ENCODE measurements around the gene RIPOR2.
A peak's percentile ranks its signal among the peaks of the same experiment; 100 is the strongest.
"Not testable (repeated sequence)": the region's sequence is repeated elsewhere in the genome, so short reads cannot be mapped to it uniquely, and the experiment has no call there.

Gene RIPOR2

GRCh38 chr6:24957199-24957598, 21.4 kb upstream of the RIPOR2 start:
- no peak for DNase-seq

GRCh38 chr6:24953726-24954125, 18.0 kb upstream of the RIPOR2 start:
- no peak for DNase-seq

- no peak for DNase-seq
These were observed 16.1 kb upstream of the RIPOR2 start for GRCh38 chr6:24951811-24952299.

DNA sequence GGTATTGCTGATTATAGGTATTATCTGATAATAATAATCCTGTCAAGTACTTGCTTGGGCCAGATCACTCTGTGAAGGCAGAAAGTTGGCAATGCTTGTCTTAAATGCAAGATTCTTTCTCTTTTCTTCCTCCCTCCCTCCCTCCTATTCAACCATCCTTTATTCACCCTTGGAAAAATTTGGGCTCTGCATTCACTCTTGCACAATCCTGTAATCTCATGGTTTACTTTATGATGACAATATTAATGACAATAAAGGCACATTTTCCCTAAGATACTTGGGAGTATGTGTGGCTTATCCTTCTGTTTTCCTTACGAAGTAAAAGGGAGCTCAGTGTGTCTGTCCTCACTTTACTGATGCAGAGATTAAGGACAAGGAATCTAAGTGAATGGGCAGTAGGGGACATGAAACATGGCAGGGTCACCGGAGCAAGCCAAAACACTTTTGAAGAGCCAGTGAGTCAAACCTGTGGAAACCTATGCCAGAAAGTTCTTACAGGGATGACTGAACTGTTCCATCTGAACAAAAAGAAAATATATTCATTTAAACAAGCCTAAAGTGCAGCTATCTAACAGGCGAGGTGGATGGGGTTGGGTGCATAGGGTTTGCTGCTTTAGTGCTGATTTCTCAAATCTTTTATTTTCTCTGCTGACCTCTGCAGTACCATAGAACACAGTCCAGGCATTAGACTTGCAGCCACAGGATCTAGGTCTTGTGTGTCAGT, 14.6 kb upstream of the RIPOR2 start:
- no peak for DNase-seq

DNA sequence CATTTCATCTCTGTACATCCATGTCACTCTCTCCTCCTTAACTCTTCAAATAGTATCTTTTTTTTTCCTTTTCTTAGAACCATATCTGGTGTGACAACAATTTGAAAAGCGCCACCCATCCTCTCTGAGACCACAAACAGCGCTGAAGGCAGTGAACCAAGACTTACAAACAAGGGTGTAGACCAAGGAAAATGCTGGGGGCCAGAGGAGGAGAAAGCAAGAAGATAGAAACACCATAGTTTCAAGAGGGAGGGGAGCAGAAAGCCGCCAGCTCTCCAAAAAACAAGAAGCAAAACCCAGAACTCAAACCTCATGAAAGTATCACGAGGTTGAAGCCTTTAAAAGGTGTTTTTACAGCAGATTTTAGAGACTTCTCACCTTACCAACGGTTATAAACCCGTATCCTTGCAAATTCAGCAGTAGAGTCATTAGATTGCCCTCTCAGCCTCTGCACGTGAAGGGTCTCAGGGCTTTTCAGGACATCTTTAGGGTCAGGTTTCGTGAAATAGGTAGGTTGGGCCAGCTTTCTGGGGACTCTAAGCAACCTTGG, 13.3 kb upstream of the RIPOR2 start:
- no peak for DNase-seq

- DNase-seq: not testable (repeated sequence)
These were observed 12.5 kb upstream of the RIPOR2 start for GRCh38 chr6:24948261-24948660.

DNA sequence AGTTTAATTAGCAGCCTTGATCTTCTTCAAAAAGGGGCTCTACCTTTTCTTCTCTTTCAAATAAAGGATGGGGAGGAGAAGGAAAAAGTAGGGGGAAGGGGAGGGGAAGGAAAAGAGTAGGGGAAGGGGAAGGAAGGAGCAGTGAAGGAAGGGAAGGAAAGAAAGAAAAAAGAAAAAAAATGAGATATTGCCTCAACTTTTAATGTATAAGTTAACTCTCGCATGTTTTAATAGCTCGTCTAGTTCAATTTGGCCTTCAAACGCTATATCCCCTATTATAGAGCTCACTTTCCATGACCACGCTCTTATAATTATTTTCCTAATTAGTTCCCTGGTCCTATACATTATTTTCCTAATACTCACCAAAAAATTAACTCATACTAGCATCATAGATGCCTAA, 11.9 kb upstream of the RIPOR2 start:
- no peak for DNase-seq

GRCh38 chr6:24945054-24945453, 9.3 kb upstream of the RIPOR2 start:
- no peak for DNase-seq

- no peak for DNase-seq
These were observed 8.0 kb upstream of the RIPOR2 start for GRCh38 chr6:24943774-24944173.

DNA sequence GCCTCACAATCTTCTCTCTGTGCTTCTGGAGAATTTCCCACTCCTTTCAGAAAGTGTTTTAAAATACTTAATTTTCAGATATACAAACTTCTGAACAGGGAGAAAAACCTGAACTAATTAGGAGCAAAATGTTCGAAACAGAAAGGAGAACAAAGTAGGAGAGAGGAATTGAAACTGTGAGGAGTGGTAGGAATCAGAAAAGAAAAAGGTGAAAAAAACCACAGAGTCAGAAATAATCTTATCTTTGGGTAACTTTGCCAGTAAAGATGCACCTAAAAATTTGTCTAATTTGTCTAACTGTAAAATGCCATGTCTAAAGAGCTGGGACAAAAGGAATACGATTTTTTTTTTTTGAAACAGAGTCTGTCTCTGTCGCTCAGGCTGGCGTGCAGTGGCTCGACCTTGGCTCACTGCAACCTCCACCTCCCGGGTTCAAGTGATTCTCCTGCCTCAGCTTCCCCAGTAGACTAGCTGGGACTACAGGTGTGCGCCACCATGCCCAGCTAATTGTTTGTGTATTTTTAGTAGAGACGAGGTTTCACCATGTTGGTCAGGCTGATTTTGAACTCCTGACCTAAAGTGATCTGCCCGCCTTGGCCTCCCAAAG, 4.7 kb upstream of the RIPOR2 start:
- DNase-seq: no peak

GRCh38 chr6:24936641-24937317, 1.0 kb upstream of the RIPOR2 start:
- no peak for DNase-seq

DNA sequence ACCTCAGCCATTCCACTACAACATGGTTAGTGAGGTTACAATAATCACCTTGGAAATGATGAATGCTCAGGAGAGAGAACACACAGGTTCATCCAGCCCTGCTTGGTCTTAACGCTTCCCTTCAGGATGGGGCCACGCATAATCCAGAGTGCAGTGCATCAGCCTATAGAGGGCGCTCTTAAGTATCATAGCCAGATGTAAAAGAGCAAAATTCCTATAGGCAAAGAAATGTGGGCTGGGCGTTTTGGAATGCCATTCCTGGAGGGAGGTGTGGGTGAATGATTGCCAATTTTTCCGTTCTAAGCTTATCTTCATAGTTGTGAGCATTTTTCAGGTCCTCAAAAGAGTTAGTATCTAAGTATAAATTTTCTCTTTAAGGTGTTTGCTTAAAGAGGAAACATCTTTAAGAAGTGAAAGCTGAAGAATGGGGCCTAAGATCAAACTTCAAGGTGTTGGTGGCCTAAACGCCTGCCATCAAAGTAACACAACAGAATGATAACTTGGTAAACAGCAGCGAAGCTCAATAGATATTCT, 1.8 kb downstream of the RIPOR2 start:
- DNase-seq: no peak

DNA sequence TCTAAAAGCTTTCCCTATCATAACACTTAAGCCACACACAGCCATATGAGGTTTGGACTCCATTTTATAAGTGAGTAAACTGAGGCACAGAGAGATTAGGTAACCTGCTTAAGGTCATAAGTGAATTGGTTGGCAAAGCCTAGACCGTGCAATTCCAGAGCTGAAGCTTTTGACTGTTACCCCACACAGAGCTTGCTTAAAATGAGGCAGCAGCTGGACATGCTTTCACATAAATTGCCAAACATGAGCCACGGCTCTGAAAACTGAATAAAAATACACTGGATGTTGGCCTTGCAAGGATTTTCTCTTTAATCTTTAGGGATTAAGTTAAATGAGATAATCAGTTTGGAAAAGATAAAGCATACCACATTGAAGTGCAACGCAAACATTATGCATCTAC, 2.5 kb downstream of the RIPOR2 start:
- DNase-seq: no peak

GRCh38 chr6:24932832-24933231, 2.9 kb downstream of the RIPOR2 start:
- no peak for DNase-seq

- DNase-seq: no peak
These were observed 3.8 kb downstream of the RIPOR2 start for GRCh38 chr6:24931718-24932691.

DNA sequence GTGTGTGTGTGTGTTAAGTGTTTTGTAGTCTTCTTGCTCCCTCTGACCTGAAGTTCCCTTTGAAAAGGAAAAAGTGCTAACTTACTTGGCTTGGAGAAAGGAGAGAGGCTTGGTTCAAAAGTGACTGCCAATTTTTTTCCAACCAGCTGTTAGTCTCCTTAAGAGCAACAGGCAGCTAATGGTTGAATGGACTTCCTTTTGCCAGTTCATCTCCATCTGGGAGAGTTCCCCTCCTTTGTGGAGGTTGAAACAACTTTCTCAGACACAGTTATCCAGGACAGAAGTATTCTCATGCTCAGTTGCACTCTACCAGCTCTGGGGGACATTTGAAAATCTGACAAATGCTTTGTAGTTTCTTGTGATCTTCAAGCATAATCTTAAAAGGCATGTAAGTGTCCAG, 4.5 kb downstream of the RIPOR2 start:
- no peak for DNase-seq

- peak in 2 of 51 donors; percentile 4 to 11 for DNase-seq
These were observed 5.3 kb downstream of the RIPOR2 start for GRCh38 chr6:24930431-24930871.

DNA sequence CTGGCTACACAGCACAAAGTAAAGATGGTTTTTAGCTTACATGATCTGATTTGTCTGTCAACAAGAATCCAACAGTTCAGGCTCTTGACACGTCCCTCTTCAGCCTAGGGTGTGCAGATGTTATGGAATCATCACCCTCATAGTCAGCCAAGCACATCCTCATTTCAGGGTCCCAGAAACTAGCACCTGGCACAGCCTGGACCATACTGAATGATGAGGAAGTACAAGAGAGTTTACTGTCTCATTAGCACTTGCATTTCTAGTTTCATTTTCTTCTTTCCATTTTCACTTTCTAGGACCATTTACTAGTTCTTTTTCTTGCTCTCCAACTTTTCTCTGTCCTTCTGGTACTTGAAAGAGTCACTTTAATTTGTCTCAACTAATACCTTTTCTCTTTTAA, 6.5 kb downstream of the RIPOR2 start:
- DNase-seq: no peak

DNA sequence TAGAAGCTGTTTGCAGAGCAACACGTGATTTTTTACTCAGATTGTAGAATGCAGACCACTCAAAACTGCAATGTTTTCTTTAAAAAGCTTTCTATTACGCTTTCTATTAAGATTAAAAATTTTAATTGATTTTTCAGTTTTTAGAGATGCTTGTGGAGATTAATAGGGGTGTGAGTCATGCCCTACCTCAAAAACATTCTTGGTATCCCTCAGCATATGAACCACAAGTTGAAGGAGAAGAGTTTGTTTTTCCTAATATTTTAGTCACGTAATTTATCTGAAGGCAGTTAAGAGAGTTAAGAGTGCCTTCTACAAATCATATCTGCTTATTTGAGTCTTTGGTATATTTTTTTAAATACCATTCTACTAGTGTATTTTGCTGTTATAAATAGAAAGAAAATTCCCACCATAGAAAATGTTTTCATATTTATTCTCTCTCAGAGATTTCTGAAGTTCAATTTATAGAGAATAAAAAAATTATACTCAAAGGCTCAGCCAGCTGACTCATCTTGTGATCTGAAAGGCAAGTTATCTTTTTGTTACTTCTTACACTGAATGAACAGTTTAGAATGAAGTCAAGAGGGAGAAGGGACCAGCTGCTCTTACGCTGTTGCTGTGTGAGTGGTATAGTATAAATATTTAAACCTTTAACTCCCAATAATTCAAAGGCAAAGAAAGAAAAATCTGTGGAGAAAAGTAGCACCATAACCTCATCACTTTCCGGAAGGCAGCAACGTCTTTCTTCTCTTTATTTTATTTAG, 7.6 kb downstream of the RIPOR2 start:
- no peak for DNase-seq

All from hypothalamus (tissue), 51 donors.